BE2C (cell line): ENCODE data around the gene CENPF.

ENCODE experiments used
- DNase-seq: peaks from one replicate; pipeline ENCODE4 v3.0.0-alpha.2; 2020
- H3K27me3 ChIP-seq: fragments of 250-450 bp; sonication (Bioruptor Pico); 2 replicates; pipeline ENCODE4 v1.5.1; 2020; ENCODE audit warnings: mild to moderate bottlenecking
- H3K36me3 ChIP-seq: fragments of 250-450 bp; sonication (Bioruptor Pico); 2 replicates; pipeline ENCODE4 v1.5.1; 2020; ENCODE audit warnings: mild to moderate bottlenecking
- H3K4me1 ChIP-seq: fragments of 250-450 bp; sonication (Bioruptor Pico); 2 replicates; pipeline ENCODE4 v1.5.1; 2020
- H3K4me3 ChIP-seq: 2 replicates; pipeline ENCODE4 v1.5.1; 2011; ENCODE audit warnings: low read depth, low read length
- H3K9me3 ChIP-seq: fragments of 250-450 bp; sonication (Bioruptor Pico); 2 replicates; pipeline ENCODE4 v1.5.1; 2020
- TF ChIP-seq, protein P1 (sequence below): IDR thresholded peaks from 2 replicates; pipeline ENCODE4 v1.5.1; 2012; ENCODE audit warnings: mild to moderate bottlenecking, low read depth, low read length

The CENPF gene

GRCh38 chr1:214708321-214708955 is 105.4 kb downstream of the CENPF start:
- Histone ChIP-seq H3K36me3 (no peaks in the 10 kb centered on the region), H3K27me3 (no peaks in the 10 kb centered on the region), H3K4me1 (no peaks in the 10 kb centered on the region), H3K4me3 (no peak overlapping the region), H3K9me3 (no peaks in the 10 kb centered on the region)
- no peak for DNase-seq
- TF ChIP-seq, protein P1, sequence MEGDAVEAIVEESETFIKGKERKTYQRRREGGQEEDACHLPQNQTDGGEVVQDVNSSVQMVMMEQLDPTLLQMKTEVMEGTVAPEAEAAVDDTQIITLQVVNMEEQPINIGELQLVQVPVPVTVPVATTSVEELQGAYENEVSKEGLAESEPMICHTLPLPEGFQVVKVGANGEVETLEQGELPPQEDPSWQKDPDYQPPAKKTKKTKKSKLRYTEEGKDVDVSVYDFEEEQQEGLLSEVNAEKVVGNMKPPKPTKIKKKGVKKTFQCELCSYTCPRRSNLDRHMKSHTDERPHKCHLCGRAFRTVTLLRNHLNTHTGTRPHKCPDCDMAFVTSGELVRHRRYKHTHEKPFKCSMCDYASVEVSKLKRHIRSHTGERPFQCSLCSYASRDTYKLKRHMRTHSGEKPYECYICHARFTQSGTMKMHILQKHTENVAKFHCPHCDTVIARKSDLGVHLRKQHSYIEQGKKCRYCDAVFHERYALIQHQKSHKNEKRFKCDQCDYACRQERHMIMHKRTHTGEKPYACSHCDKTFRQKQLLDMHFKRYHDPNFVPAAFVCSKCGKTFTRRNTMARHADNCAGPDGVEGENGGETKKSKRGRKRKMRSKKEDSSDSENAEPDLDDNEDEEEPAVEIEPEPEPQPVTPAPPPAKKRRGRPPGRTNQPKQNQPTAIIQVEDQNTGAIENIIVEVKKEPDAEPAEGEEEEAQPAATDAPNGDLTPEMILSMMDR, result no peak

- Histone ChIP-seq H3K4me1 (no peaks in the 10 kb centered on the region), H3K27me3 (no peaks in the 10 kb centered on the region), H3K4me3 (no peak overlapping the region), H3K9me3 (no peaks in the 10 kb centered on the region), H3K36me3 (no peaks in the 10 kb centered on the region)
- TF ChIP-seq, protein P1, result no peak
- no peak for DNase-seq
These were observed 106.2 kb downstream of the CENPF start for GRCh38 chr1:214709241-214709640.

DNA sequence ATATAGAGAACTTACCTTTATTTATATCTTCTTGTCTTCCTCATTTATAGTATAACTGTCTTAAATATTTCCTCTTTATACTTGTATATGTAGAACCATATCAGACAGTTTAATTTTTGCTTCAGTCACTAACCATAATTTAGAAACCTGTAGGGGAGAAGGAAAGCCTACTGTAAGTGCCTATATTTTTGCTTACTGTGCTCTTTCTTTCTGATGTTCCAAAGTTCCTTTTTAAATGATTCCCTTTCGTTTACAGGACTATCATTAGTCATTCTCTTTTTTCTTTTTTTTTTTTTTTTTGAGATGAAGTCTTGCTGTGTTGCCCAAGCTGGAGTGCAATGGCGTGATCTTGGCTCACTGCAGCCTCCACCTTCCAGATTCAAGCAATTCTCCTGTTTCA is 109.7 kb downstream of the CENPF start:
- Histone ChIP-seq H3K27me3 (peaks cover 3% of the 10 kb centered on the region; the same call in 1 of the 2 replicates), H3K36me3 (no peaks in the 10 kb centered on the region), H3K4me1 (no peaks in the 10 kb centered on the region), H3K4me3 (no peak overlapping the region), H3K9me3 (no peaks in the 10 kb centered on the region)
- TF ChIP-seq, protein P1, result no peak
- DNase-seq, result no peak
